ENCODE results near the gene NAP1L4. TPM values are rescaled to one million over a fixed set of nuclear protein-coding genes. Genes with fewer than 3 reads are reported as not detected.

NAP1L4 gene
- total RNA-seq, 1 experiment from 2014 or later = 212 TPM

DNA sequence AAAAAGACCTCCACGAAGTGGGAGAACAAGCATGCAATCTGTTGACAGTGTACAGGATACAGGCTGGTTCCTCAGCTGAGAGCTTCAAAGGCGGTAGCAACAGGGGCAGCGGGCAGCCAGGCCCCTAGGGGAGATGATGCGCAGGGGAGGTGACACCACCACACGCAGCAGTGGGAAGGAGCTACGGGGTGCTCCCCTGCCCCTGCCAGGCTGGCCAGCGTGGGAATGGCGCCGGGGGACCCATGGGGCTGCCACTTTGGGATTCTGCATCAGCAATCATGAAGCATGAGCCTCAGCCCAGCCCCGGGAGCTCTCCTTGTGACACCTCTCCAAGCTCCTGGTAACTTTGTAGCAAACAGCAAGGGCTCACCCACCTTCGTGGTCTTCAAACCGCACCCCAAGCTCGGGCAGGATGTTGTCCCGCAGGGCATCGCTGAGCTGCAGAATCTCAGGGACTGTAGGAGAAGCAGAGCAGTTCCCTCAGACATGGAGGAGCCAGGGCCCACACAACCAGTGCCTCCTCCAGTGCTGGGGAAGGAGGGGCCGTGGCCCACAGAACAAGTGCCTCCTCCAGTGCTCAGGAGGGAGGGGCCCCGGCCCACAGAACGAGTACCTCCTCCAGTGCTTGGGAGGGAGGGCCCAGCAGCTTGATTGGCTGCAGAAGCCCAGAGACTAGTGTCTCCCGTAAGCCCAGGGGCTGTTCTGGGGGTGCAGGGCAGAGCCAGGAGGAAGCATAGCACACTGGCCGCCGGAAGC is 14.6 kb upstream of the NAP1L4 start:
- no peak overlapping the region for H3K56ac ChIP-seq (ENCODE audit: insufficient read length, low read depth, low read length)
- no peaks in the 10 kb centered on the region for H3K9me3 ChIP-seq (ENCODE audit: control insufficient read depth, low read depth, low read length)
- no peak overlapping the region for H2AFZ ChIP-seq (ENCODE audit: low read length)
- H3K36me3 Mint-ChIP-seq (ENCODE audit: insufficient read depth in 1 of 3, low read depth in 3 of 3) = peaks cover 45 to 88% (median 68%) of the 10 kb centered on the region in 3 experiments; a peak in 6 of 7 replicates
- H3K23me2 ChIP-seq (ENCODE audit: insufficient read length, low read depth, low read length, poor library complexity, severe bottlenecking) = no peaks in the 10 kb centered on the region
- no peak overlapping the region for H2BK5ac ChIP-seq (ENCODE audit: insufficient read length, low read length)
- no peaks in the 10 kb centered on the region for H3K79me2 ChIP-seq (ENCODE audit: insufficient read depth, low read length)
- no peak overlapping the region for H3K23ac ChIP-seq (ENCODE audit: insufficient read length, low read depth, low read length)
- H3T11ph ChIP-seq (ENCODE audit: low read length) = no peak overlapping the region
- DNase-seq = no peak
- H3K27ac ChIP-seq (ENCODE audit: insufficient read length, low read depth, low read length) = no peak overlapping the region
- H3K4me1 Mint-ChIP-seq = no peaks in the 10 kb centered on the region
- H3K4me2 ChIP-seq (ENCODE audit: insufficient read depth, insufficient read length, low read length) = no peak overlapping the region
- no peak overlapping the region for H3K27ac Mint-ChIP-seq
- H4K8ac ChIP-seq (replicated peaks; ENCODE audit: insufficient read length, low read depth, low read length) = no peak overlapping the region
- no peaks in the 10 kb centered on the region for H3K27me3 Mint-ChIP-seq (ENCODE audit: low read depth)
- H3K14ac ChIP-seq (ENCODE audit: insufficient read depth, low read length) = no peak overlapping the region
- no peak overlapping the region for H4K5ac ChIP-seq (ENCODE audit: insufficient read length, low read depth, low read length)
- H2BK20ac ChIP-seq (ENCODE audit: low read depth, low read length, poor library complexity, severe bottlenecking) = no peak overlapping the region
- no peaks in the 10 kb centered on the region for H3K27me3 ChIP-seq (ENCODE audit: insufficient read depth, low read length)
- no CpG with 5 or more reads among the region's 21 CpGs for WGBS (ENCODE audit: extremely low coverage, insufficient read length, low lambda C conversion rate)
- no peaks in the 10 kb centered on the region for H3K79me1 ChIP-seq (ENCODE audit: insufficient read depth, low read depth, low read length, poor library complexity, severe bottlenecking)
- no peak overlapping the region for H3K4ac ChIP-seq (ENCODE audit: low read depth, low read length)
- no peaks in the 10 kb centered on the region for H3K4me1 ChIP-seq (ENCODE audit: insufficient read depth, low read length)
- no peak overlapping the region for H3K18ac ChIP-seq (ENCODE audit: insufficient read length, low read depth, low read length)
- H3K9me3 Mint-ChIP-seq = no peaks in the 10 kb centered on the region
- no peak overlapping the region for H3K9ac ChIP-seq (ENCODE audit: extremely low read depth, insufficient read length, low read length)
- no peak overlapping the region; a peak in 1 of 5 replicates for H3K4me3 Mint-ChIP-seq
- H2BK12ac ChIP-seq (ENCODE audit: insufficient read length, low read depth, low read length) = no peak overlapping the region
- no peak overlapping the region for H2BK120ac ChIP-seq (ENCODE audit: low read depth, low read length, poor library complexity, severe bottlenecking)
- no peaks in the 10 kb centered on the region for H4K20me1 ChIP-seq (ENCODE audit: control insufficient read depth, insufficient read depth, insufficient read length)
- H2AK5ac ChIP-seq (ENCODE audit: insufficient read length, low read length) = no peak overlapping the region
- TF ChIP-seq, protein P1, sequence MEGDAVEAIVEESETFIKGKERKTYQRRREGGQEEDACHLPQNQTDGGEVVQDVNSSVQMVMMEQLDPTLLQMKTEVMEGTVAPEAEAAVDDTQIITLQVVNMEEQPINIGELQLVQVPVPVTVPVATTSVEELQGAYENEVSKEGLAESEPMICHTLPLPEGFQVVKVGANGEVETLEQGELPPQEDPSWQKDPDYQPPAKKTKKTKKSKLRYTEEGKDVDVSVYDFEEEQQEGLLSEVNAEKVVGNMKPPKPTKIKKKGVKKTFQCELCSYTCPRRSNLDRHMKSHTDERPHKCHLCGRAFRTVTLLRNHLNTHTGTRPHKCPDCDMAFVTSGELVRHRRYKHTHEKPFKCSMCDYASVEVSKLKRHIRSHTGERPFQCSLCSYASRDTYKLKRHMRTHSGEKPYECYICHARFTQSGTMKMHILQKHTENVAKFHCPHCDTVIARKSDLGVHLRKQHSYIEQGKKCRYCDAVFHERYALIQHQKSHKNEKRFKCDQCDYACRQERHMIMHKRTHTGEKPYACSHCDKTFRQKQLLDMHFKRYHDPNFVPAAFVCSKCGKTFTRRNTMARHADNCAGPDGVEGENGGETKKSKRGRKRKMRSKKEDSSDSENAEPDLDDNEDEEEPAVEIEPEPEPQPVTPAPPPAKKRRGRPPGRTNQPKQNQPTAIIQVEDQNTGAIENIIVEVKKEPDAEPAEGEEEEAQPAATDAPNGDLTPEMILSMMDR (conservative IDR thresholded peaks at IDR 0.05) = no peak
- H2BK15ac ChIP-seq (ENCODE audit: low read depth, low read length) = no peak overlapping the region
- H4K91ac ChIP-seq (ENCODE audit: insufficient read length, low read depth, low read length) = no peak overlapping the region

Data from H9 (cell line).